ENCODE results near the gene ZDHHC13.

GRCh38 chr11:19107125-19107524, 9.8 kb upstream of the ZDHHC13 start:
- TF ChIP-seq CTCF (IDR thresholded peaks at IDR 0.05) (no peak), POLR2A (IDR thresholded peaks at IDR 0.05) (no peak)

Data from prostate gland (tissue), 2 donors.